Activated CD8-positive, alpha-beta memory T cell treated with anti-CD3 and anti-CD28 coated beads, Interleukin-2, amount 50 U/mL, for 24 hours (primary cell): Measurements from ENCODE around the gene ARHGAP10.

Source experiments
- DNase-seq: peaks from one replicate; pipeline ENCODE4 v3.0.0-alpha.2; 2020; ENCODE audit errors: extremely low read depth

ARHGAP10 gene

GRCh38 chr4:147955827-147956558 lies 224.1 kb downstream of the ARHGAP10 start:
- DNase-seq, result no peak

GRCh38 chr4:147957446-147957845 lies 225.6 kb downstream of the ARHGAP10 start:
- no peak for DNase-seq

- no peak for DNase-seq
Measured at GRCh38 chr4:147958057-147958456, 226.2 kb downstream of the ARHGAP10 start.

- no peak for DNase-seq
Measured at GRCh38 chr4:147958489-147959065, 226.7 kb downstream of the ARHGAP10 start.

- no peak for DNase-seq
Measured at GRCh38 chr4:147960971-147961370, 229.1 kb downstream of the ARHGAP10 start.

- DNase-seq, result no peak
Measured at GRCh38 chr4:147963839-147964238, 232.0 kb downstream of the ARHGAP10 start.

DNA sequence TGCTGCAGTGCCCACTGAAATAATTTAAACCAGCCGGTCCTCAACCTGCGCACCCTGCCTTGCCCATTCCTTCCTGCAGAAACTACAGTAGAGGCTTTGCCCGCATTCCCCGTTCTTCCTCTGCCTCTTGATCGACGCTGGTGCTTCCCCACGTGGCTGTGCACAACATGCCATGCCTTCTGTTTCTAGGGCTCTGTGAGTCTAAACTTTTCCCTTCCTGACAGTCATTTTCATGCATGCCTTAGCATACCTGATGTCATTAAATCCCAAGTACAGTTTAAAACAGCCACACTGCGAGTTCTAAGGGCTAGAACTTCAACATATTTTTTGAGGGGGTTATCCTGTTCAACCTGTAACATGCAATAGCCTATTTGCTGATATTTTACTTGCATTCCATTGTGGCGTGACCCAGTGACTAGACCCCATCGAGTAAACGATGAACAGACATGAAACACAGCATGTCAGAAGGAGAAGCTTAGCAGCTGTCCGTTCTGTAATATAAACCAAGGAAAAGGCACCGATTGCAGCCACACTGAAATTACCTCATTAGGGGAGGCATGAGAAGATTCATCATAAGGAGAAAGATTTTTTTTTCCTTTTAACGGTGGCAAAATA lies 232.5 kb downstream of the ARHGAP10 start:
- no peak for DNase-seq

GRCh38 chr4:147965056-147965455 lies 233.2 kb downstream of the ARHGAP10 start:
- no peak for DNase-seq

DNA sequence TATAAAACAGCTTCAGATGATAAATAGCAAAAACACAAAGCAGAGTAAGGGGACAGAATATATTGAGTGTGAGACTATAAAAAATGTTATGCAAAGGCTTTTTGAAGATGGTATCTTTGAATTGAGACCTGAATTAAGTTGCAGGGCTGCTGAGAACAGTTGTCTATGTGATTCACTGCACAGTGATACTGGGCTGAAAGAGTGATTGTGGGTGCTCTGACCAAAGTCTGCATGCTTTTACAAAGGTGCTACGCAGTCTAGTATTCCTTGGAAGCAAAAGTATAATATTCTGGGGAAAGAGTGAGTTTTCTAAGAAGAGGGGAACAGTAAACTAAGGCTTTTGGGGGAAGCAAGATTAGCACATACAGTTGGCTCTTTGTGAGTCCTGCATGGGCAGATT lies 234.0 kb downstream of the ARHGAP10 start:
- no peak for DNase-seq

DNA sequence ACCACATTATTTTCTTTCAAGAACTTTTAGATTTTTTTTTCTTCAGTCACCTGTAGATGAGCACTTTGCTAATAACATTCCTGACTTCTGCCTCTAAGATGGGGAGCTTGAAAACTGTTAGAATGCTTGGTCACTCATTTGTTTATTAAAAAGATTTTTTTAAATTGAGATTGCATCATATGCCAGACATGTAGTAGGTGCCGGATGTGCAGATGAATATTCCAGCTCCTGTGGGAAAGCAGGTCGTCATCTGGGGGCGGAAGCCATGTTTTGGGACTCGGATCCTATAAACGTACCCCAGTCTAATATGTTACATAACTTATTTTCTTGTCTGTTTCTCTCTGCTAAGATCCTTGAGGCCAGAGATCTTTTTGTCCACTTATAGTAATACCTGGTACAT lies 236.8 kb downstream of the ARHGAP10 start:
- DNase-seq, result no peak

- no peak for DNase-seq
Measured at GRCh38 chr4:147969573-147970385, 237.9 kb downstream of the ARHGAP10 start.

- no peak for DNase-seq
Measured at GRCh38 chr4:147971116-147971515, 239.2 kb downstream of the ARHGAP10 start.

GRCh38 chr4:147975325-147975724 lies 243.4 kb downstream of the ARHGAP10 start:
- no peak for DNase-seq

GRCh38 chr4:147975933-147976928 lies 244.3 kb downstream of the ARHGAP10 start:
- DNase-seq, result no peak

GRCh38 chr4:147980586-147980985 lies 248.7 kb downstream of the ARHGAP10 start:
- no peak for DNase-seq

DNA sequence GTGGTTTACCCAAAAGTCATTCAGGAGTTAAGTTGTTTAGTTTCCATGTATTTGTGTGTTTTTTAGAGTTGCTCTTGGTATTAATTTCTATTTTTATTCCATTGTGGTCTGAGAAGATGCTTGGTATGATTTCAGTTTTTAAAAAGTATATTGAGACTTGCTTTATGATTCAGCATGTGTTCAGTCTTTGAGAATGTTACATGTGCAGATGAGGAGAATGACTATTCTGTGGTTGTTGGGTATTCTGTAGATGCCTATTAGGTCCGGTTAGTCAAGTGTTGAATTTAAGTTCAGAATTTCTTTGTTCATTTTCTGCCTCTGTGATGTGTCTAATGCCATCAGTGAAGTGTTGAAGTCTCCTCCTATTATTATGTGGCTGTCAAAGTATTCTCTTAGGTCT lies 249.4 kb downstream of the ARHGAP10 start:
- no peak for DNase-seq

GRCh38 chr4:147984065-147984777 lies 252.3 kb downstream of the ARHGAP10 start:
- no peak for DNase-seq

DNA sequence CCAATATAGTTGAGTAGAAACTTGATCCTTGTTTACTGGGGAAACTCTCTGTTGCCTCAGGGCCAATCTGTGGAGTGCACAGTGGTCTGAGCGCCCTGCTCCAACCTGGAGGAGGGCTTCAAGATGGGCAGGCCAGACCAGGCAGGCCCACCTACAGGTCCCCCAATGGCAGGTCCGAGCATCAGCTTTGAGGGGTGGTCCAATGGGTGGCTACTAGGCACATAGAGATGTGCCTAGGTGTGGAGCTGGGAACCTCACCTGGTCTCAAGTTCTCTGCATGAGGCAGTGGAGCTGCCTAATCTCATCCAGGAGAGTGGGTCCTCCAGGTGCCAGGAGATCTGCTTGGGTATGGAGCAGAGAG lies 252.9 kb downstream of the ARHGAP10 start:
- DNase-seq, result no peak

GRCh38 chr4:147985376-147985775 lies 253.5 kb downstream of the ARHGAP10 start:
- DNase-seq, result no peak

GRCh38 chr4:147987252-147987651 lies 255.4 kb downstream of the ARHGAP10 start:
- no peak for DNase-seq
